K562 (cell line): ENCODE measurements around the gene ST6GALNAC2. TPM values are rescaled to one million over a fixed set of nuclear protein-coding genes. Genes with fewer than 3 reads are reported as not detected.
A peak's percentile ranks its signal among the peaks of the same experiment; 100 is the strongest.

Experiments used
- ASH1L ChIP-seq: fragments of 450-650 bp; IDR thresholded peaks from 2 replicates; pipeline ENCODE4 v1.6.1; 2018; ENCODE audit warnings: borderline replicate concordance, mild to moderate bottlenecking, low read depth; ENCODE audit not compliant: partially characterized antibody
- BCOR ChIP-seq: fragments of 450-650 bp; IDR thresholded peaks from 2 replicates; pipeline ENCODE4 v1.6.1; 2016
- BHLHE40 ChIP-seq: IDR thresholded peaks from 2 replicates; pipeline ENCODE4 v1.6.1; 2011; ENCODE audit warnings: low read length, improper control_type of control experiment
- FOXJ3 ChIP-seq: sonication (generic); formaldehyde crosslinking; IDR thresholded peaks from 2 replicates; pipeline ENCODE4 v1.4.0; 2020; ENCODE audit warnings: mild to moderate bottlenecking, missing genetic modification reagents
- KDM5B ChIP-seq: fragments of 200-600 bp; sonication (generic); IDR thresholded peaks from 2 replicates; pipeline ENCODE4 v1.6.1; 2012; ENCODE audit warnings: low read depth, mild to moderate bottlenecking, moderate library complexity, low read length, control low read depth, inconsistent platforms; ENCODE audit not compliant: insufficient replicate concordance
- MTA3 ChIP-seq: fragments of 450-650 bp; formaldehyde crosslinking; IDR thresholded peaks from 2 replicates; pipeline ENCODE4 v1.6.1; 2017; ENCODE audit warnings: mild to moderate bottlenecking, borderline replicate concordance
- NELFE ChIP-seq: IDR thresholded peaks from 2 replicates; pipeline ENCODE4 v1.6.1; 2011; ENCODE audit warnings: mild to moderate bottlenecking; ENCODE audit not compliant: insufficient read depth, insufficient read length
- NFXL1 ChIP-seq: fragments of 450-650 bp; formaldehyde crosslinking; IDR thresholded peaks from 2 replicates; pipeline ENCODE4 v1.4.0; 2021; ENCODE audit warnings: mild to moderate bottlenecking
- PML ChIP-seq: IDR thresholded peaks from 2 replicates; pipeline ENCODE4 v1.6.1; 2012; ENCODE audit warnings: low read length, inconsistent platforms
- POLR2G ChIP-seq: fragments of 200-400 bp; formaldehyde crosslinking; IDR thresholded peaks from 2 replicates; pipeline ENCODE4 v1.6.1; 2017; ENCODE audit warnings: low read depth, mild to moderate bottlenecking, antibody characterized with exemption, low read length, moderate library complexity
- RBM14 ChIP-seq: fragments of 200-400 bp; formaldehyde crosslinking; IDR thresholded peaks from 2 replicates; pipeline ENCODE4 v1.6.1; 2018; ENCODE audit warnings: low read depth, mild to moderate bottlenecking, low read length, moderate library complexity, borderline replicate concordance; ENCODE audit not compliant: insufficient read depth
- RBM34 ChIP-seq: fragments of 200-400 bp; formaldehyde crosslinking; IDR thresholded peaks from 2 replicates; pipeline ENCODE4 v1.6.1; 2018; ENCODE audit warnings: low read length, borderline replicate concordance; ENCODE audit not compliant: insufficient read depth
- SIX5 ChIP-seq, 2 experiments: IDR thresholded peaks; 2 replicates each; pipeline ENCODE4 v1.6.1; 2011; ENCODE audit warnings: low read length in 2 of 2, borderline replicate concordance in 1 of 2, low read depth in 1 of 2, mild to moderate bottlenecking in 1 of 2, moderate library complexity in 1 of 2; ENCODE audit not compliant: insufficient read depth in 1 of 2
- SREBF1 ChIP-seq: fragments of 150-350 bp; IDR thresholded peaks from 2 replicates; pipeline ENCODE4 v1.6.1; 2014; ENCODE audit warnings: antibody characterized with exemption, low read depth, low read length, borderline replicate concordance
- ZBTB26 ChIP-seq: fragments of 450-650 bp; formaldehyde crosslinking; IDR thresholded peaks from 2 replicates; pipeline ENCODE4 v1.4.0; 2022; ENCODE audit warnings: missing genetic modification characterization
- ZNF212 ChIP-seq: fragments of 450-650 bp; formaldehyde crosslinking; IDR thresholded peaks from 2 replicates; pipeline ENCODE4 v1.4.0; 2020; ENCODE audit warnings: mild to moderate bottlenecking
- ZNF263 ChIP-seq: sonication (generic); formaldehyde crosslinking; IDR thresholded peaks from 2 replicates; pipeline ENCODE4 v1.8.0; 2022; ENCODE audit warnings: mild to moderate bottlenecking, missing genetic modification reagents, borderline replicate concordance
- ZNF384 ChIP-seq: IDR thresholded peaks from 2 replicates; pipeline ENCODE4 v1.6.1; 2012; ENCODE audit warnings: low read depth, low read length, improper control_type of control experiment
- ZNF586 ChIP-seq: fragments of 450-650 bp; formaldehyde crosslinking; conservative IDR thresholded peaks from 2 replicates; pipeline ENCODE4 v1.4.0; 2020; ENCODE audit warnings: mild to moderate bottlenecking, moderate library complexity
- polyA plus RNA-seq, 8 experiments: library from polyadenylated mRNA; depleted of rRNA in 4 of 8; stranded (reverse) in 5 of 8; unstranded in 3 of 8; fragments of >200 nt; fragmentation: Nextera tagmentation in 2 of 8; fragmentation: Illumina TruSeq in 1 of 8; extraction: Ambion mirVana in 2 of 8; extraction: Trizol in 1 of 8; gene quantifications; 2 replicates each; pipeline versions ENCODE4 v1.2.1 to v1.2.3, GENCODE V29; 2011 to 2014; ENCODE audit warnings: inconsistent platforms in 1 of 8, missing spikeins in 1 of 8
- total RNA-seq, 7 experiments: library from RNA; depleted of rRNA in 6 of 7; stranded (reverse); fragments of >200 nt in 6 of 7; fragmentation: Illumina TruSeq in 2 of 7; extraction: Trizol in 2 of 7; gene quantifications; 2 replicates each; pipeline versions ENCODE4 v1.2.1 to v1.2.3, GENCODE V29; 2011 to 2021; ENCODE audit warnings: low replicate concordance in 1 of 7
- TF ChIP-seq, protein P1 (sequence below): fragments of 250-450 bp; sonication (Bioruptor Pico); IDR thresholded peaks from 2 replicates; pipeline ENCODE4 v1.4.0; 2020; ENCODE audit warnings: mild to moderate bottlenecking
- TF ChIP-seq, protein P2 (sequence below): fragments of 150-350 bp; conservative IDR thresholded peaks from 2 replicates; pipeline ENCODE4 v1.6.1; 2014; ENCODE audit warnings: low read length

The ST6GALNAC2 gene
- total and polyA plus RNA-seq, 9 of the 15 experiments (the other 6 are each of a cell fraction or from before 2014, with no cell fraction given) = 0.18 TPM; not detected in 8

- TF ChIP-seq, protein P1, sequence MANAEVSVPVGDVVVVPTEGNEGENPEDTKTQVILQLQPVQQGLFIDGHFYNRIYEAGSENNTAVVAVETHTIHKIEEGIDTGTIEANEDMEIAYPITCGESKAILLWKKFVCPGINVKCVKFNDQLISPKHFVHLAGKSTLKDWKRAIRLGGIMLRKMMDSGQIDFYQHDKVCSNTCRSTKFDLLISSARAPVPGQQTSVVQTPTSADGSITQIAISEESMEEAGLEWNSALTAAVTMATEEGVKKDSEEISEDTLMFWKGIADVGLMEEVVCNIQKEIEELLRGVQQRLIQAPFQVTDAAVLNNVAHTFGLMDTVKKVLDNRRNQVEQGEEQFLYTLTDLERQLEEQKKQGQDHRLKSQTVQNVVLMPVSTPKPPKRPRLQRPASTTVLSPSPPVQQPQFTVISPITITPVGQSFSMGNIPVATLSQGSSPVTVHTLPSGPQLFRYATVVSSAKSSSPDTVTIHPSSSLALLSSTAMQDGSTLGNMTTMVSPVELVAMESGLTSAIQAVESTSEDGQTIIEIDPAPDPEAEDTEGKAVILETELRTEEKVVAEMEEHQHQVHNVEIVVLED (CRISPR knock-in tag) = peak; percentile 15; the same call in 1 of the 2 replicates
- TF ChIP-seq KDM5B (peak; percentile 97), RBM14 (no peak), SREBF1 (0 out of 2 replicates have a peak, but pooled peaks have one; percentile 53), ZNF384 (peak; percentile 9; the same call in 1 of the 2 replicates), BCOR (no peak), ZNF586 (no peak), NFXL1 (0 out of 2 replicates have a peak, but pooled peaks have one; percentile 54), ZNF263 (peak; percentile 16), POLR2G (peak; percentile 98), PML (peak; percentile 91), FOXJ3 (no peak), NELFE (no peak), ZNF212 (CRISPR knock-in tag) (no peak), MTA3 (peak; percentile 50), ASH1L (peak; percentile 63), SIX5 (IDR thresholded peaks at IDR 0.05; ENCODE audit: borderline replicate concordance in 1 of 2, insufficient read depth in 1 of 2, low read depth in 1 of 2, low read length in 2 of 2) (peak; percentile 91), RBM34 (no peak), ZBTB26 (0 out of 2 replicates have a peak, but pooled peaks have one; percentile 38), BHLHE40 (no peak)
- TF ChIP-seq, protein P2, sequence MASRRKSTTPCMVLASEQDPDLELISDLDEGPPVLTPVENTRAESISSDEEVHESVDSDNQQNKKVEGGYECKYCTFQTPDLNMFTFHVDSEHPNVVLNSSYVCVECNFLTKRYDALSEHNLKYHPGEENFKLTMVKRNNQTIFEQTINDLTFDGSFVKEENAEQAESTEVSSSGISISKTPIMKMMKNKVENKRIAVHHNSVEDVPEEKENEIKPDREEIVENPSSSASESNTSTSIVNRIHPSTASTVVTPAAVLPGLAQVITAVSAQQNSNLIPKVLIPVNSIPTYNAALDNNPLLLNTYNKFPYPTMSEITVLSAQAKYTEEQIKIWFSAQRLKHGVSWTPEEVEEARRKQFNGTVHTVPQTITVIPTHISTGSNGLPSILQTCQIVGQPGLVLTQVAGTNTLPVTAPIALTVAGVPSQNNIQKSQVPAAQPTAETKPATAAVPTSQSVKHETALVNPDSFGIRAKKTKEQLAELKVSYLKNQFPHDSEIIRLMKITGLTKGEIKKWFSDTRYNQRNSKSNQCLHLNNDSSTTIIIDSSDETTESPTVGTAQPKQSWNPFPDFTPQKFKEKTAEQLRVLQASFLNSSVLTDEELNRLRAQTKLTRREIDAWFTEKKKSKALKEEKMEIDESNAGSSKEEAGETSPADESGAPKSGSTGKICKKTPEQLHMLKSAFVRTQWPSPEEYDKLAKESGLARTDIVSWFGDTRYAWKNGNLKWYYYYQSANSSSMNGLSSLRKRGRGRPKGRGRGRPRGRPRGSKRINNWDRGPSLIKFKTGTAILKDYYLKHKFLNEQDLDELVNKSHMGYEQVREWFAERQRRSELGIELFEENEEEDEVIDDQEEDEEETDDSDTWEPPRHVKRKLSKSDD = peak; percentile 96
Measured at GRCh38 chr17:76557368-76558197, 28.1 kb downstream of the ST6GALNAC2 start (continued).
